ENCODE results near the gene NDUFA7.

DNA sequence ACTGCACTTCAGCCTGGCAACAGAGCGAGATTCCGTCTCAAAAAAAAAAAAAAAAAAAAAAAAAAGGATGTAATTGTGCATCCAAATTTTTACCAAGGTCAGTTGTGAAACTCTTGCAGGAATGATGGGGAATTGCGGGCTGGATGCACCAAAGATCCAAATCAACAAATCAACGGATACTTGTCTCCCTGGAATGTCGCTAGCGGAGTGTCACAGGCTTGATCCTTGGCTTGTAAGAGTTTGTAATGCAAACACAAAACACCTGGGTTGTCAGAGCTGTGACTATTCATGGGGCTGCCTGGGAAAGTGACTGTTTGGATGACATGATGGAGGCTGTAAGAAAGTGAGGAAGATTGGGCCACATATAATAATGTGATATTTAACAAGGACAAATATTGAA lies 17.7 kb upstream of the NDUFA7 start:
- no peak for TF ChIP-seq SUZ12 (IDR thresholded peaks at IDR 0.05)
- TF ChIP-seq, protein P1, sequence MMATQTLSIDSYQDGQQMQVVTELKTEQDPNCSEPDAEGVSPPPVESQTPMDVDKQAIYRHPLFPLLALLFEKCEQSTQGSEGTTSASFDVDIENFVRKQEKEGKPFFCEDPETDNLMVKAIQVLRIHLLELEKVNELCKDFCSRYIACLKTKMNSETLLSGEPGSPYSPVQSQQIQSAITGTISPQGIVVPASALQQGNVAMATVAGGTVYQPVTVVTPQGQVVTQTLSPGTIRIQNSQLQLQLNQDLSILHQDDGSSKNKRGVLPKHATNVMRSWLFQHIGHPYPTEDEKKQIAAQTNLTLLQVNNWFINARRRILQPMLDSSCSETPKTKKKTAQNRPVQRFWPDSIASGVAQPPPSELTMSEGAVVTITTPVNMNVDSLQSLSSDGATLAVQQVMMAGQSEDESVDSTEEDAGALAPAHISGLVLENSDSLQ (IDR thresholded peaks at IDR 0.05) = no peak
- TF ChIP-seq SP1 (IDR thresholded peaks at IDR 0.05) = no peak
- TF ChIP-seq CTBP1 (IDR thresholded peaks at IDR 0.05; ENCODE audit: borderline replicate concordance) = no peak
